Omental fat pad (tissue), 4 donors: ENCODE measurements around the gene IFFO2. TPM values are rescaled to one million over a fixed set of nuclear protein-coding genes. Genes with fewer than 3 reads are reported as not detected.

Source experiments
- ATAC-seq: fragments of 150-250 bp; one replicate; pipeline ENCODE4 v1.9.1; 2016; ENCODE audit warnings: mild to moderate bottlenecking, moderate library complexity; ENCODE audit not compliant: low FRiP score
- DNase-seq: peaks from one replicate; pipeline ENCODE4 v3.0.0-alpha.2; 2019; ENCODE audit warnings: low spot score
- CTCF ChIP-seq, 3 donors: fragments of 450-650 bp; IDR thresholded peaks; one replicate each; pipeline ENCODE4 v1.5.1; 2016 to 2017; ENCODE audit warnings: antibody characterized with exemption in 3 of 3, mild to moderate bottlenecking in 3 of 3, moderate library complexity in 2 of 3
- total RNA-seq, 4 donors: library from RNA; depleted of rRNA; stranded (reverse); fragments of >200 nt; gene quantifications; one replicate each; pipeline ENCODE4 v1.1.0, GENCODE V29; 2016

IFFO2 gene
- total RNA-seq, 4 donors from 2014 or later: 2.3 to 12.9 (median 7.7) TPM

GRCh38 chr1:18937539-18937938, 18.9 kb downstream of the IFFO2 start:
- no peak for ATAC-seq
- no peak for TF ChIP-seq CTCF (IDR thresholded peaks at IDR 0.05)

GRCh38 chr1:18936814-18937481, 19.5 kb downstream of the IFFO2 start:
- ATAC-seq (no peak), DNase-seq (no peak)
- no peak for TF ChIP-seq CTCF (IDR thresholded peaks at IDR 0.05)

More at GRCh38 chr1:18937539-18937938, 18.9 kb downstream of the IFFO2 start:
- DNase-seq: no peak

- no peak for ATAC-seq
- DNase-seq: no peak
- TF ChIP-seq CTCF (IDR thresholded peaks at IDR 0.05): no peak
Measured at GRCh38 chr1:18936471-18936813, 20.0 kb downstream of the IFFO2 start.

- ATAC-seq (no peak), DNase-seq (no peak)
- no peak for TF ChIP-seq CTCF (IDR thresholded peaks at IDR 0.05)
Measured at GRCh38 chr1:18934205-18935000, 22.1 kb downstream of the IFFO2 start.

- DNase-seq: no peak
- no peak for TF ChIP-seq CTCF (IDR thresholded peaks at IDR 0.05)
- ATAC-seq: no peak
Measured at GRCh38 chr1:18932879-18933278, 23.6 kb downstream of the IFFO2 start.

GRCh38 chr1:18932387-18932786, 24.1 kb downstream of the IFFO2 start:
- ATAC-seq (no peak), DNase-seq (no peak)
- no peak for TF ChIP-seq CTCF (IDR thresholded peaks at IDR 0.05)

GRCh38 chr1:18931730-18932129, 24.7 kb downstream of the IFFO2 start:
- ATAC-seq (no peak), DNase-seq (no peak)

More at GRCh38 chr1:18931730-18932129, 24.7 kb downstream of the IFFO2 start:
- no peak for TF ChIP-seq CTCF (IDR thresholded peaks at IDR 0.05)
